HepG2 (cell line): ENCODE results near the gene RYR2. TPM values are rescaled to one million over a fixed set of nuclear protein-coding genes. Genes with fewer than 3 reads are reported as not detected.

Experiments used
- ATAC-seq: fragments of 200-7000 bp; cut with Tn5 transposase; 3 replicates; pipeline ENCODE4 v1.9.1; 2020; ENCODE audit warnings: mild to moderate bottlenecking, moderate library complexity
- BruUV-seq: library from RNA; stranded (reverse); fragments of 400-500 nt; replicated peaks from 2 replicates; lab custom pipeline; 2021; lab: Mats Ljungman, UMichigan
- CTCF ChIA-PET: fragments of 300-600 bp; formaldehyde crosslinking; extraction: SDS; loops from one replicate; lab custom pipeline; 2021; ENCODE audit warnings: low total read pairs, inconsistent platforms, low intra/inter-chr PET ratio; lab: Yijun Ruan, JAX
- POLR2A ChIA-PET: fragments of 350-600 bp; sonication (Branson Sonifier 250); formaldehyde crosslinking; loops from one replicate; lab custom pipeline; 2020; ENCODE audit warnings: antibody characterized with exemption, inconsistent platforms; lab: Yijun Ruan, JAX
- DNase-seq: peaks from one replicate; pipeline ENCODE4 v3.0.0-alpha.2; 2015; ENCODE audit warnings: low spot score
- FAIRE-seq: peaks from 3 replicates; lab custom pipeline; 2011; peaks lifted over from hg19 to GRCh38; lab: Jason Lieb, UNC
- H2AFZ ChIP-seq: one replicate; pipeline ENCODE4 v1.6.1; 2011; ENCODE audit warnings: low read length, inconsistent platforms
- H3K27ac ChIP-seq: fragments of 300-600 bp; 3 replicates; pipeline ENCODE4 v1.8.0; 2011; ENCODE audit warnings: mixed run types, mild to moderate bottlenecking, mixed read lengths, low read length, inconsistent platforms; ENCODE audit not compliant: insufficient read depth; ENCODE audit errors: extremely low read length
- H3K27me3 ChIP-seq, 2 experiments: fragments of 200-600 bp in 1 of 2; 2 replicates in 1 of 2; 3 replicates in 1 of 2; pipeline versions ENCODE4 v1.6.0 to v1.8.0; 2011; ENCODE audit warnings: low read length in 2 of 2, mild to moderate bottlenecking in 2 of 2, moderate library complexity in 2 of 2, inconsistent platforms in 1 of 2; ENCODE audit not compliant: insufficient read depth in 2 of 2, control insufficient read depth in 1 of 2
- H3K36me3 ChIP-seq, 2 experiments: fragments of 200-600 bp in 1 of 2; replicated peaks in 1 of 2; 2 replicates in 1 of 2; 3 replicates in 1 of 2; pipeline versions ENCODE4 v1.5.1 to v1.8.0; 2011; ENCODE audit warnings: low read length in 2 of 2, inconsistent platforms in 1 of 2; ENCODE audit not compliant: insufficient read depth in 2 of 2, control insufficient read depth in 1 of 2
- H3K4me1 ChIP-seq: 2 replicates; pipeline ENCODE4 v1.5.1; 2012; ENCODE audit warnings: low read length, inconsistent platforms; ENCODE audit not compliant: insufficient read depth
- H3K4me2 ChIP-seq: 2 replicates; pipeline ENCODE4 v1.6.0; 2011; ENCODE audit warnings: low read depth, low read length, inconsistent platforms
- H3K4me3 ChIP-seq, 3 experiments: fragments of 200-600 bp in 1 of 3; sonication (generic), shearing (Covaris generic) in 1 of 3; replicated peaks in 1 of 3; 2 replicates each; pipeline ENCODE4 v1.5.1; 2011 to 2016; ENCODE audit warnings: low read length in 3 of 3, inconsistent platforms in 2 of 3, low read depth in 2 of 3, mild to moderate bottlenecking in 2 of 3, control low read depth in 1 of 3, mixed read lengths in 1 of 3; ENCODE audit not compliant: insufficient read depth in 1 of 3
- H3K79me2 ChIP-seq: one replicate; pipeline ENCODE4 v1.6.1; 2011; ENCODE audit warnings: low read length, inconsistent platforms; ENCODE audit not compliant: insufficient read depth
- H3K9ac ChIP-seq: 2 replicates; pipeline ENCODE4 v1.6.0; 2011; ENCODE audit warnings: mild to moderate bottlenecking, low read depth, low read length, inconsistent platforms; ENCODE audit not compliant: insufficient read depth
- H3K9me3 ChIP-seq: 2 replicates; pipeline ENCODE4 v1.5.1; 2012; ENCODE audit warnings: mild to moderate bottlenecking, low read length
- H4K20me1 ChIP-seq: 2 replicates; pipeline ENCODE4 v1.6.0; 2011; ENCODE audit warnings: inconsistent platforms, mild to moderate bottlenecking, low read length, moderate library complexity; ENCODE audit not compliant: insufficient read depth
- ATAD3A ChIP-seq: sonication (generic); formaldehyde crosslinking; IDR thresholded peaks from 2 replicates; pipeline ENCODE4 v1.4.0; 2020; ENCODE audit warnings: missing genetic modification reagents
- JUND ChIP-seq: sonication (generic); formaldehyde crosslinking; IDR thresholded peaks from 2 replicates; pipeline ENCODE4 v1.8.0; 2022; ENCODE audit warnings: mild to moderate bottlenecking, missing genetic modification reagents
- PHF5A ChIP-seq: IDR thresholded peaks from one replicate; pipeline ENCODE4 v1.6.1; 2018; ENCODE audit warnings: low read depth, missing genetic modification reagents; ENCODE audit not compliant: unreplicated experiment
- PPARG ChIP-seq: conservative IDR thresholded peaks from 2 replicates; pipeline ENCODE4 v1.6.1; 2016; ENCODE audit warnings: missing biosample characterization, missing genetic modification reagents
- SIX4 ChIP-seq: sonication (generic); formaldehyde crosslinking; IDR thresholded peaks from 2 replicates; pipeline ENCODE4 v1.4.0; 2020; ENCODE audit warnings: missing genetic modification reagents
- SP5 ChIP-seq: IDR thresholded peaks from 2 replicates; pipeline ENCODE4 v1.6.1; 2016; ENCODE audit warnings: low read depth, borderline replicate concordance
- ZBTB20 ChIP-seq: sonication (generic); formaldehyde crosslinking; IDR thresholded peaks from 2 replicates; pipeline ENCODE4 v1.8.1; 2023; ENCODE audit warnings: missing genetic modification reagents, low read depth, mild to moderate bottlenecking, borderline replicate concordance
- ZKSCAN8 ChIP-seq: IDR thresholded peaks from 2 replicates; pipeline ENCODE4 v1.6.1; 2016; ENCODE audit warnings: borderline replicate concordance, missing genetic modification reagents, missing compliant biosample characterization
- ZNF382 ChIP-seq: sonication (generic); formaldehyde crosslinking; IDR thresholded peaks from 2 replicates; pipeline ENCODE4 v1.5.0; 2020; ENCODE audit warnings: missing genetic modification reagents, mild to moderate bottlenecking, borderline replicate concordance
- ZNF724P ChIP-seq: sonication (generic); formaldehyde crosslinking; IDR thresholded peaks from 2 replicates; pipeline ENCODE4 v1.8.0; 2022; ENCODE audit warnings: missing genetic modification reagents, borderline replicate concordance
- ZNF879 ChIP-seq: sonication (generic); formaldehyde crosslinking; IDR thresholded peaks from 2 replicates; pipeline ENCODE4 v1.8.1; 2023; ENCODE audit warnings: missing genetic modification reagents
- WGBS: methylation state at CpG from one replicate; pipeline ENCODE4 v1.1.6; 2017; ENCODE audit warnings: low lambda C conversion rate; 5-methylcytosine and 5-hydroxymethylcytosine counted together
- in situ Hi-C: cut with HindIII; loops from 2 replicates; pipeline ENCODE4 v1.10.0; 2017; ENCODE audit warnings: low pct_unique_long_range_greater_than_20kb; ENCODE audit not compliant: extremely low pct_ligation_motif_present
- intact Hi-C: fragments of 100-400 bp; cut with micrococcal nuclease; formaldehyde crosslinking; loops from one replicate; pipeline ENCODE4 v1.10.0; 2022; ENCODE audit not compliant: unreplicated experiment
- polyA plus RNA-seq, 8 experiments: library from polyadenylated mRNA; depleted of rRNA in 3 of 8; stranded (reverse) in 7 of 8; unstranded in 1 of 8; fragments of >200 nt; fragmentation: Illumina TruSeq in 4 of 8; extraction: Trizol in 4 of 8; gene quantifications; 2 replicates each; pipeline versions ENCODE4 v1.2.1 to v1.2.3, GENCODE V29; 2011 to 2016; ENCODE audit warnings: low read depth in 4 of 8, missing spikeins in 1 of 8, mixed read lengths in 1 of 8; ENCODE audit not compliant: insufficient read depth in 1 of 8
- total RNA-seq, 5 experiments: library from RNA; depleted of rRNA; stranded (reverse); fragments of >200 nt; fragmentation: Illumina TruSeq; extraction: Trizol; gene quantifications; 2 replicates each; pipeline ENCODE4 v1.2.3, GENCODE V29; 2016; ENCODE audit warnings: low read depth in 1 of 5
- TF ChIP-seq, protein P1 (sequence below): sonication (generic); formaldehyde crosslinking; IDR thresholded peaks from 2 replicates; pipeline ENCODE4 v1.5.1; 2020; ENCODE audit warnings: missing genetic modification reagents, mild to moderate bottlenecking, borderline replicate concordance
- TF ChIP-seq, protein P2 (sequence below): sonication (generic); formaldehyde crosslinking; IDR thresholded peaks from 2 replicates; pipeline ENCODE4 v1.4.0; 2020; ENCODE audit warnings: missing genetic modification reagents

RYR2 gene
- total and polyA plus RNA-seq, 2 of the 13 experiments (the other 11 are each of a cell fraction or from before 2014, with no cell fraction given), result not detected

DNA sequence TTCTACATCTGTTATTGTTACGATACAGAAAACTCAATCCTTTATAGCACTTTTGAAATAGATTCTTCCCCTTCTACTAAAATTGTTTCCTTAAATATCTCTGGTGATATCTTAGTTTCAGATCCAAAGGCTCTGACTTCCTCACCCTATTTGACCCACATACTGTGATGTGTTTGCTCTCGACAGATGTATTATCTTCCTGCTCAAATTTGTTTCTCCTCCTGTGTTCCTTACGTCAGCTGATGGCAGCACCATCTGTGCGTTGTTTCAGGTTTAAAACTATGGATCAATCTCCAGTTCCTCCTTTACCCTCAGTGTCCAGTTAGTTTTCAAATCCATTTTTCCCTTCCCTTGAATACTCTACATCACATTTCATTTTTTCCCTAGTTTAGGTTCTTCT lies 274.4 kb downstream of the RYR2 start (continued):
- TF ChIP-seq, protein P1, sequence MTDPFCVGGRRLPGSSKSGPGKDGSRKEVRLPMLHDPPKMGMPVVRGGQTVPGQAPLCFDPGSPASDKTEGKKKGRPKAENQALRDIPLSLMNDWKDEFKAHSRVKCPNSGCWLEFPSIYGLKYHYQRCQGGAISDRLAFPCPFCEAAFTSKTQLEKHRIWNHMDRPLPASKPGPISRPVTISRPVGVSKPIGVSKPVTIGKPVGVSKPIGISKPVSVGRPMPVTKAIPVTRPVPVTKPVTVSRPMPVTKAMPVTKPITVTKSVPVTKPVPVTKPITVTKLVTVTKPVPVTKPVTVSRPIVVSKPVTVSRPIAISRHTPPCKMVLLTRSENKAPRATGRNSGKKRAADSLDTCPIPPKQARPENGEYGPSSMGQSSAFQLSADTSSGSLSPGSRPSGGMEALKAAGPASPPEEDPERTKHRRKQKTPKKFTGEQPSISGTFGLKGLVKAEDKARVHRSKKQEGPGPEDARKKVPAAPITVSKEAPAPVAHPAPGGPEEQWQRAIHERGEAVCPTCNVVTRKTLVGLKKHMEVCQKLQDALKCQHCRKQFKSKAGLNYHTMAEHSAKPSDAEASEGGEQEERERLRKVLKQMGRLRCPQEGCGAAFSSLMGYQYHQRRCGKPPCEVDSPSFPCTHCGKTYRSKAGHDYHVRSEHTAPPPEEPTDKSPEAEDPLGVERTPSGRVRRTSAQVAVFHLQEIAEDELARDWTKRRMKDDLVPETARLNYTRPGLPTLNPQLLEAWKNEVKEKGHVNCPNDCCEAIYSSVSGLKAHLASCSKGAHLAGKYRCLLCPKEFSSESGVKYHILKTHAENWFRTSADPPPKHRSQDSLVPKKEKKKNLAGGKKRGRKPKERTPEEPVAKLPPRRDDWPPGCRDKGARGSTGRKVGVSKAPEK, result no peak
- no peak for TF ChIP-seq ZNF879 (CRISPR knock-in tag)
- TF ChIP-seq, protein P2, sequence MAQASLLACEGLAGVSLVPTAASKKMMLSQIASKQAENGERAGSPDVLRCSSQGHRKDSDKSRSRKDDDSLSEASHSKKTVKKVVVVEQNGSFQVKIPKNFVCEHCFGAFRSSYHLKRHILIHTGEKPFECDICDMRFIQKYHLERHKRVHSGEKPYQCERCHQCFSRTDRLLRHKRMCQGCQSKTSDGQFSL, result no peak
- no peak for TF ChIP-seq ATAD3A
- no peak for TF ChIP-seq SP5 (CRISPR knock-in tag)

DNA sequence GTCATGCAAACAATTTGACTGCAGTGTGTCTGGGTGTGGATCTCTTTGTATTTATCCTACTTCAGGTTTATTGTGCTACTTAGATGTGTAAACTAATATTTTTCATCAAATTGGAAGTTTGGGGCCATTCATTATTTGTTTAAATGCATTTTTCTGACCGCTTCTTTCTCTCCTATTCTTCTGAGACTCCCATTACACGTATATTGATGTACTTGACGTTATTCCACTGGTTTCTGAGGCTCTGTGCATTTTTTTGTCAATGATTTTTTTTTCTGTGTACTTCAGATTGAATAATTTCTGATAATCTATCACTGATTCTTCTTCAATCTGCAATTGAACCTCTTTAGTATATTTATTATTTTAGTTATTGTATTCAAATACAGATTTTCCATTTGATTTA lies 276.8 kb downstream of the RYR2 start:
- no peaks in the 10 kb centered on the region for H3K9me3 ChIP-seq
- WGBS, result 2% methylated on average over 3 of the region's 3 CpGs
- ATAC-seq (no peak), DNase-seq (no peak), FAIRE-seq (no peak)
- H3K9ac ChIP-seq, result no peak overlapping the region
- no peaks in the 10 kb centered on the region for H3K4me1 ChIP-seq
- H2AFZ ChIP-seq, result no peak overlapping the region
- no peak overlapping the region for H3K4me3 ChIP-seq
- H3K4me2 ChIP-seq, result no peak overlapping the region
- TF ChIP-seq ZBTB20 (no peak), ZKSCAN8 (CRISPR knock-in tag) (no peak), PPARG (CRISPR knock-in tag) (no peak), ZNF382 (CRISPR knock-in tag) (no peak), SIX4 (CRISPR knock-in tag) (no peak), PHF5A (CRISPR knock-in tag) (no peak), JUND (CRISPR knock-in tag) (no peak), ZNF724P (CRISPR knock-in tag) (no peak)
- no peaks in the 10 kb centered on the region for H3K27me3 ChIP-seq
- no peaks in the 10 kb centered on the region for H4K20me1 ChIP-seq
- intact Hi-C loops (no loop called here), in situ Hi-C loops (no loop called here)
- H3K79me2 ChIP-seq, result no peaks in the 10 kb centered on the region
- no peak overlapping the region for H3K27ac ChIP-seq
- H3K36me3 ChIP-seq, result no peaks in the 10 kb centered on the region
- no TSS peak for BruUV-seq
- ChIA-PET POLR2A (no interaction called here), CTCF (no interaction called here)
